ENCODE measurements around the gene ZKSCAN5. TPM values are rescaled to one million over a fixed set of nuclear protein-coding genes. Genes with fewer than 3 reads are reported as not detected.

Gene ZKSCAN5
- total RNA-seq, 2 donors from 2014 or later = 14.9 to 18.2 TPM

DNA sequence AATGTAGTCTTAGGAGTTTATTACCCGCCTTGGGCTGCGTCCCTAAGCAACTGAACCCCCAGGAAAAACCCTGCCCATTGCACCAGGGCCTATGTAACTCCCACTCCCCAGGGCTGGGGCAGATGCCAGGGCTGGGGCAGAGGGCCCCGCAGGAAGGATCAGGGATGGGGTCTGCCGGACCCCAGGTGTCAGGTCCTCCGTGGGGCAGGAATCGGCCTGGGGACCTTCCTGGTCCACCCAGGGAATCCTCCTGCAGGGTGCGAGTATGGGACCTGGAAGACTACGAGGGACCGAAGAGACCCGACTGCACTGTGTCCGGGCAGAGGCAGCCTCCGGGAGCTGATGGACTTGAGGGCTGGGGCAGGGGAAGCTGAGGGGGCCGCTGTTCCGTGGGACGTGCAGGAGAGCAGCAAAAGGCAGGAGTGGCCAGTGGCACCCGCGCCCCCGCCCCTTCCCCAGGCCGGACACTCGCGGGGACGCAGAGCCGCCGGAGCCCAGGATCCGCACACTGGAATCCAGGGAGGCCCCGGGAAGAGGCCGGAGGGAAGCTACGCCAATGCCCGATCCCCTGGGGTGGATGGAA is 36.0 kb upstream of the ZKSCAN5 start:
- TF ChIP-seq, protein P1, sequence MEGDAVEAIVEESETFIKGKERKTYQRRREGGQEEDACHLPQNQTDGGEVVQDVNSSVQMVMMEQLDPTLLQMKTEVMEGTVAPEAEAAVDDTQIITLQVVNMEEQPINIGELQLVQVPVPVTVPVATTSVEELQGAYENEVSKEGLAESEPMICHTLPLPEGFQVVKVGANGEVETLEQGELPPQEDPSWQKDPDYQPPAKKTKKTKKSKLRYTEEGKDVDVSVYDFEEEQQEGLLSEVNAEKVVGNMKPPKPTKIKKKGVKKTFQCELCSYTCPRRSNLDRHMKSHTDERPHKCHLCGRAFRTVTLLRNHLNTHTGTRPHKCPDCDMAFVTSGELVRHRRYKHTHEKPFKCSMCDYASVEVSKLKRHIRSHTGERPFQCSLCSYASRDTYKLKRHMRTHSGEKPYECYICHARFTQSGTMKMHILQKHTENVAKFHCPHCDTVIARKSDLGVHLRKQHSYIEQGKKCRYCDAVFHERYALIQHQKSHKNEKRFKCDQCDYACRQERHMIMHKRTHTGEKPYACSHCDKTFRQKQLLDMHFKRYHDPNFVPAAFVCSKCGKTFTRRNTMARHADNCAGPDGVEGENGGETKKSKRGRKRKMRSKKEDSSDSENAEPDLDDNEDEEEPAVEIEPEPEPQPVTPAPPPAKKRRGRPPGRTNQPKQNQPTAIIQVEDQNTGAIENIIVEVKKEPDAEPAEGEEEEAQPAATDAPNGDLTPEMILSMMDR (conservative IDR thresholded peaks at IDR 0.05) = no peak
- H3K4me3 ChIP-seq (ENCODE audit: low read length) = no peak overlapping the region
- peaks cover 6% of the 10 kb centered on the region for H3K36me3 ChIP-seq (ENCODE audit: control insufficient read depth, insufficient read depth, low read length)
- no peak overlapping the region for H3K27ac ChIP-seq (ENCODE audit: low read depth, low read length)
- peaks cover 12% of the 10 kb centered on the region for H3K36me3 Mint-ChIP-seq (ENCODE audit: low read depth)
- no peak overlapping the region for H3K27ac Mint-ChIP-seq
- no peaks in the 10 kb centered on the region for H3K9me3 ChIP-seq (ENCODE audit: control insufficient read depth, low read length)
- H3K4me3 Mint-ChIP-seq = no peak overlapping the region
- DNase-seq = no peak
- no peak overlapping the region for H3K9ac ChIP-seq (ENCODE audit: extremely low read depth, low read length, poor library complexity, severe bottlenecking)
- peaks cover 2% of the 10 kb centered on the region for H3K27me3 Mint-ChIP-seq (ENCODE audit: insufficient read depth)
- 94 to 96% methylated on average over 13 to 29 of the region's 29 CpGs for WGBS, 2 experiments (ENCODE audit: insufficient coverage in 1 of 2, insufficient read length in 1 of 2)
- H3K4me1 Mint-ChIP-seq = peaks cover 13% of the 10 kb centered on the region
- H3K4me1 ChIP-seq (ENCODE audit: control insufficient read depth, insufficient read depth, low read length) = no peaks in the 10 kb centered on the region
- no peaks in the 10 kb centered on the region for H3K9me3 Mint-ChIP-seq
- no peaks in the 10 kb centered on the region for H3K27me3 ChIP-seq (ENCODE audit: control insufficient read depth, insufficient read depth, low read length, poor library complexity, severe bottlenecking)

DNA sequence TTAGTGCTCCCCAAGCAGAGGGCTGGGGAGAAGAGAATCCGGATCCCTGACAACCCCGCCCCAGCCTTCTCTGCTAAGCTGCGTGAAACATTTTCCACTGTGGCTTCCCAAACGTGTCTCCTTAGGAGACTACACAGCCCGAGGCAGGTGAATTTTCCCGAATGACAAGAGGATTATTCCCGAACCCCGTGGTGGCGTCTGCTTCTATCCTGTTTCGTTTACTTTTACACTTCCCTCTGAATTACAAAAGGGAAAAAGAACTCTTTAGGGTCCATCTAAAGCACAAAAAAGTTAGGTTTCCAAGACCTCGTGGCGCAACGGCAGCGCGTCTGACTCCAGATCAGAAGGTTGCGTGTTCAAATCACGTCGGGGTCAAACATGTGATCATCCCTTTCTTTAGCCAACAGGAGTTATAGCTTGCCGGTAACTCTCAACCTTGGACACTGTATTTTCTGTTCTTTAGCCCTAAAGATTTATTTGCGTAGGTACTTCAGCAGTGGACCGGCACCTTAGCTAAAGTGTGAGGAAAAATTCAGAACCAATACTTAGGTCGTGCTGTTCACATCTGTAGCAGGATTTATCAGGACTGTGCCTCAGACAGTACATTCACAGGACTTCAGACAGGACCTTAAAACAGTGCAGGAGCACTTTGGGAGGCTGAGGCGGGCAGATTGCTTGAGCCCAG is 34.9 kb upstream of the ZKSCAN5 start:
- Mint-ChIP-seq H3K27me3 (ENCODE audit: insufficient read depth) (peaks cover 2% of the 10 kb centered on the region), H3K27ac (peak overlapping the region; percentile 87), H3K9me3 (no peaks in the 10 kb centered on the region), H3K4me3 (peak overlapping the region; percentile 32), H3K36me3 (ENCODE audit: low read depth) (peaks cover 7% of the 10 kb centered on the region), H3K4me1 (peaks cover 13% of the 10 kb centered on the region)
- TF ChIP-seq, protein P1 (conservative IDR thresholded peaks at IDR 0.05) = no peak
- DNase-seq = peak; percentile 76
- 57 to 65% methylated on average over 23 of the region's 23 CpGs for WGBS, 2 experiments (ENCODE audit: insufficient coverage in 1 of 2, insufficient read length in 1 of 2)
- Histone ChIP-seq H3K27ac (ENCODE audit: low read depth, low read length) (no peak overlapping the region), H3K36me3 (ENCODE audit: control insufficient read depth, insufficient read depth, low read length) (no peaks in the 10 kb centered on the region), H3K4me1 (ENCODE audit: control insufficient read depth, insufficient read depth, low read length) (no peaks in the 10 kb centered on the region), H3K4me3 (ENCODE audit: low read length) (no peak overlapping the region), H3K9ac (ENCODE audit: extremely low read depth, low read length, poor library complexity, severe bottlenecking) (no peak overlapping the region), H3K9me3 (ENCODE audit: control insufficient read depth, low read length) (no peaks in the 10 kb centered on the region), H3K27me3 (ENCODE audit: control insufficient read depth, insufficient read depth, low read length, poor library complexity, severe bottlenecking) (no peaks in the 10 kb centered on the region)

DNA sequence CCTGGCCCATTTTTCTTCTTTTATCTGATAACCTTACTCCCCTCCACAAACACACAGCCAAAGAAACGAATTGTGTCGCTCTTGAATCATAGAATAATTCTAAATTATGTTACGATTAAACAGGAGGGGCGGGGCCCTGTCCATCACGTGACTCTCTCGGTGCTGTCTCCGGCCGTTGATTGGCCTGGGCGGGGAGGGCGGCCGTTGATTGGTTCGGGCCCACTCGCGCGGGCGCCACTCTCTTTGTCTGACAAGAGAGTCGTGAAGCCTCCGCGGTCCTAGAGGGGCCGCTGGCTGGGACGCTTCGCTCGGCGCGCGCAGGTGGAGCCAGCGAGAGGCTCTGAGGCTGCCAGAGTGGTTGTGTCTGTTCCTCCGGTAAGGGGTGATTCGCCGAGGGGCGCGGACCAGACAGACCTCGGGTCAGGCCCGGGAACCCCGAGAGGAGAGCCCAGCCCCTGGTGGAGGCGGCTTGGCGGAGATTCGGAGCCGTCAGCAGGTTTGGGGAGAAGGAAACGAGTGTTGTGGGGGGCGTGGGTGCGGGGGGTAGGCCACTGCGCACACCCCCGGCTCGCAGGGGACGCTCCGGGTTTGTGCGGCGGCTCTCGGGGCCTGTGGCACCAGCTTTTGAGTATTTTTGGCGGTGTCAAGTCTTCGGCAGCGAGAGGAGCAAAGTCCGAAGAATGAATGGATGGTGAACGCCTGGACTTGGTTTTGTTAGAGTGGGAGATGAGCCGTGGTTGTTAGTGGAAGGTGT is 31.7 kb upstream of the ZKSCAN5 start, which contains the start of gene ZNF789:
Gene ZNF789, plus strand, starts transcription at position 330 of the 754 bp plus-strand sequence. CDS start 3,567 bp downstream, outside the sequence.
- Mint-ChIP-seq H3K4me1 (peaks cover 8% of the 10 kb centered on the region), H3K27ac (peak within 1 kb of the TSS; percentile 97), H3K4me3 (peak within 1 kb of the TSS; percentile 91), H3K9me3 (no peaks in the 10 kb centered on the region), H3K36me3 (ENCODE audit: low read depth) (peaks cover 14% of the 10 kb centered on the region), H3K27me3 (ENCODE audit: insufficient read depth) (peaks cover 2% of the 10 kb centered on the region)
- H3K36me3 ChIP-seq (ENCODE audit: control insufficient read depth, insufficient read depth, low read length) = peaks cover 10% of the 10 kb centered on the region
- H3K27ac ChIP-seq (ENCODE audit: low read depth, low read length) = peak within 1 kb of the TSS; percentile 91
- peak within 1 kb of the TSS; percentile 88 for H3K9ac ChIP-seq (ENCODE audit: extremely low read depth, low read length, poor library complexity, severe bottlenecking)
- DNase-seq = peak; percentile 99
- WGBS, 2 experiments (ENCODE audit: insufficient coverage in 1 of 2, insufficient read length in 1 of 2) = 0% methylated on average over 29 to 56 of the region's 56 CpGs
- H3K4me3 ChIP-seq (ENCODE audit: low read length) = peak within 1 kb of the TSS; percentile 99
- H3K27me3 ChIP-seq (ENCODE audit: control insufficient read depth, insufficient read depth, low read length, poor library complexity, severe bottlenecking) = no peaks in the 10 kb centered on the region
- no peaks in the 10 kb centered on the region for H3K4me1 ChIP-seq (ENCODE audit: control insufficient read depth, insufficient read depth, low read length)
- TF ChIP-seq, protein P1 (conservative IDR thresholded peaks at IDR 0.05) = peak; percentile 15
- no peaks in the 10 kb centered on the region for H3K9me3 ChIP-seq (ENCODE audit: control insufficient read depth, low read length)

All from endodermal cell (in vitro differentiated cells).